Fibroblast of lung (primary cell): Measurements from ENCODE around the gene UBXN11.

Source experiments
- EZH2 ChIP-seq: IDR thresholded peaks from 2 replicates; pipeline ENCODE4 v1.5.1; 2012; ENCODE audit warnings: low read length, control low read depth, mild to moderate bottlenecking; ENCODE audit errors: missing control alignments
- TF ChIP-seq, protein P1 (sequence below), 2 donors: IDR thresholded peaks in 1 of 2; conservative IDR thresholded peaks in 1 of 2; 1 replicate in 1 of 2; 2 replicates in 1 of 2; pipeline ENCODE4 v1.5.1; 2011 to 2012; ENCODE audit warnings: low read length in 2 of 2, control low read depth in 1 of 2, inconsistent platforms in 1 of 2, low read depth in 1 of 2, mild to moderate bottlenecking in 1 of 2

- TF ChIP-seq, protein P1, sequence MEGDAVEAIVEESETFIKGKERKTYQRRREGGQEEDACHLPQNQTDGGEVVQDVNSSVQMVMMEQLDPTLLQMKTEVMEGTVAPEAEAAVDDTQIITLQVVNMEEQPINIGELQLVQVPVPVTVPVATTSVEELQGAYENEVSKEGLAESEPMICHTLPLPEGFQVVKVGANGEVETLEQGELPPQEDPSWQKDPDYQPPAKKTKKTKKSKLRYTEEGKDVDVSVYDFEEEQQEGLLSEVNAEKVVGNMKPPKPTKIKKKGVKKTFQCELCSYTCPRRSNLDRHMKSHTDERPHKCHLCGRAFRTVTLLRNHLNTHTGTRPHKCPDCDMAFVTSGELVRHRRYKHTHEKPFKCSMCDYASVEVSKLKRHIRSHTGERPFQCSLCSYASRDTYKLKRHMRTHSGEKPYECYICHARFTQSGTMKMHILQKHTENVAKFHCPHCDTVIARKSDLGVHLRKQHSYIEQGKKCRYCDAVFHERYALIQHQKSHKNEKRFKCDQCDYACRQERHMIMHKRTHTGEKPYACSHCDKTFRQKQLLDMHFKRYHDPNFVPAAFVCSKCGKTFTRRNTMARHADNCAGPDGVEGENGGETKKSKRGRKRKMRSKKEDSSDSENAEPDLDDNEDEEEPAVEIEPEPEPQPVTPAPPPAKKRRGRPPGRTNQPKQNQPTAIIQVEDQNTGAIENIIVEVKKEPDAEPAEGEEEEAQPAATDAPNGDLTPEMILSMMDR (conservative IDR thresholded peaks at IDR 0.05 in 1 of 2, IDR thresholded peaks at IDR 0.05 in 1 of 2; ENCODE audit: low read depth in 1 of 2, low read length in 2 of 2) = no peak
- no peak for TF ChIP-seq EZH2
Observed at GRCh38 chr1:26265405-26265804, 41.0 kb downstream of the UBXN11 start.
